NB4 (cell line): ENCODE data around the gene GALNT18.

Source experiments
- POLR2A ChIP-seq: IDR thresholded peaks from 2 replicates; pipeline ENCODE4 v1.6.1; 2011; ENCODE audit warnings: mild to moderate bottlenecking; ENCODE audit not compliant: insufficient read length; ENCODE audit errors: extremely low read depth
- TF ChIP-seq, protein P1 (sequence below): IDR thresholded peaks from one replicate; pipeline ENCODE4 v1.5.1; 2012; ENCODE audit warnings: low read depth, low read length

DNA sequence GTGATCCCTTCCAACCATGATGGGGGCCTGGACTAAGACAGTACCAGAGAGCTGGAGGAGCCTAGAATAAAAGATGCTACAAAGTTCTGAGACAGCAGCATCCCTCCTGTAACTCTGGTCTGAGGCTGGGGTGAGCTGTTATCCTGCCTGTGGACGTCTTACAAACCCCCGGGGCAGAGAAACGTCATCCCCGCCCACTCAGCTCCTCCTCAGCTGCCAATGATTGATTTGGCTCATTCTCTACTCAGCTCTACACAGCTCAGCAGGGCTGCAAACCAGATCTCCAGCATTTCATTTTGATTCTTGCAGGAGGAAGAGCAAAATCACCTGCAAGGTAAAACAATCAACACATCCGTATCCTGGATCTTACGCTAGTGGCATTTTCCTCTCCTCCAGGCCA is 324.2 kb downstream of the GALNT18 start:
- no peak for TF ChIP-seq POLR2A
- TF ChIP-seq, protein P1, sequence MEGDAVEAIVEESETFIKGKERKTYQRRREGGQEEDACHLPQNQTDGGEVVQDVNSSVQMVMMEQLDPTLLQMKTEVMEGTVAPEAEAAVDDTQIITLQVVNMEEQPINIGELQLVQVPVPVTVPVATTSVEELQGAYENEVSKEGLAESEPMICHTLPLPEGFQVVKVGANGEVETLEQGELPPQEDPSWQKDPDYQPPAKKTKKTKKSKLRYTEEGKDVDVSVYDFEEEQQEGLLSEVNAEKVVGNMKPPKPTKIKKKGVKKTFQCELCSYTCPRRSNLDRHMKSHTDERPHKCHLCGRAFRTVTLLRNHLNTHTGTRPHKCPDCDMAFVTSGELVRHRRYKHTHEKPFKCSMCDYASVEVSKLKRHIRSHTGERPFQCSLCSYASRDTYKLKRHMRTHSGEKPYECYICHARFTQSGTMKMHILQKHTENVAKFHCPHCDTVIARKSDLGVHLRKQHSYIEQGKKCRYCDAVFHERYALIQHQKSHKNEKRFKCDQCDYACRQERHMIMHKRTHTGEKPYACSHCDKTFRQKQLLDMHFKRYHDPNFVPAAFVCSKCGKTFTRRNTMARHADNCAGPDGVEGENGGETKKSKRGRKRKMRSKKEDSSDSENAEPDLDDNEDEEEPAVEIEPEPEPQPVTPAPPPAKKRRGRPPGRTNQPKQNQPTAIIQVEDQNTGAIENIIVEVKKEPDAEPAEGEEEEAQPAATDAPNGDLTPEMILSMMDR: no peak
